Activated naive CD8-positive, alpha-beta T cell treated with anti-CD3 and anti-CD28 coated beads, Interleukin-2, amount 10 ng/mL, durations not matched to agents 7 days and 5 days (primary cell): ENCODE results near the gene ACYP2. TPM values are rescaled to one million over a fixed set of nuclear protein-coding genes. Genes with fewer than 3 reads are reported as not detected.
A peak's percentile ranks its signal among the peaks of the same experiment; 100 is the strongest.
"Not testable (repeated sequence)": the region's sequence is repeated elsewhere in the genome, so short reads cannot be mapped to it uniquely, and the experiment has no call there.

Experiments
- ATAC-seq: fragments of 150-1000 bp; cut with Tn5 transposase; one replicate; pipeline ENCODE4 v1.10.0; 2021; ENCODE audit warnings: low read depth, moderate library complexity
- POLR2A ChIA-PET: fragments of 350-600 bp; sonication (Branson Sonifier 250); formaldehyde crosslinking; loops from one replicate; lab custom pipeline; 2021; ENCODE audit warnings: antibody characterized with exemption; lab: Charles Lee
- DNase-seq: peaks from one replicate; pipeline ENCODE4 v3.0.0; 2021
- H3K27ac Mint-ChIP-seq: one replicate; pipeline ENCODE4 v1.8.0; 2022; ENCODE audit warnings: mild to moderate bottlenecking, mixed read lengths
- H3K27me3 Mint-ChIP-seq: one replicate; pipeline ENCODE4 v1.8.0; 2022; ENCODE audit warnings: mild to moderate bottlenecking, moderate library complexity, mixed read lengths
- H3K36me3 Mint-ChIP-seq: one replicate; pipeline ENCODE4 v1.8.0; 2021; ENCODE audit warnings: mild to moderate bottlenecking, mixed read lengths
- H3K4me1 Mint-ChIP-seq: one replicate; pipeline ENCODE4 v1.8.0; 2021; ENCODE audit warnings: mixed read lengths
- H3K4me3 Mint-ChIP-seq: one replicate; pipeline ENCODE4 v1.8.0; 2022; ENCODE audit warnings: mild to moderate bottlenecking, moderate library complexity, mixed read lengths
- H3K9me3 Mint-ChIP-seq: one replicate; pipeline ENCODE4 v1.8.0; 2021; ENCODE audit warnings: mixed read lengths
- total RNA-seq, 2 experiments: library from RNA; stranded (reverse); gene quantifications; one replicate each; pipeline ENCODE4 v1.2.3, GENCODE V29; 2021

The ACYP2 gene
- total RNA-seq, 2 experiments from 2014 or later = 13.9 TPM

- no peaks in the 10 kb centered on the region for H3K27me3 Mint-ChIP-seq
- no peaks in the 10 kb centered on the region for H3K4me1 Mint-ChIP-seq
- DNase-seq = no peak
- no peak for ATAC-seq
- peaks cover 2% of the 10 kb centered on the region for H3K36me3 Mint-ChIP-seq
- peaks cover 13% of the 10 kb centered on the region for H3K9me3 Mint-ChIP-seq
- no peak overlapping the region for H3K4me3 Mint-ChIP-seq
- POLR2A ChIA-PET = no interaction called here
- no peak overlapping the region for H3K27ac Mint-ChIP-seq
Observed at GRCh38 chr2:54260241-54260595, 144.8 kb downstream of the ACYP2 start.

GRCh38 chr2:54261537-54261936 is 146.1 kb downstream of the ACYP2 start:
- POLR2A ChIA-PET = no interaction called here
- Mint-ChIP-seq H3K9me3 (peaks cover 13% of the 10 kb centered on the region), H3K27ac (no peak overlapping the region), H3K4me3 (no peak overlapping the region), H3K4me1 (no peaks in the 10 kb centered on the region), H3K36me3 (peaks cover 2% of the 10 kb centered on the region), H3K27me3 (no peaks in the 10 kb centered on the region)
- DNase-seq (no peak), ATAC-seq (no peak)

GRCh38 chr2:54262015-54262765 is 146.8 kb downstream of the ACYP2 start:
- Mint-ChIP-seq H3K4me1 (no peaks in the 10 kb centered on the region), H3K36me3 (peaks cover 2% of the 10 kb centered on the region), H3K9me3 (peaks cover 13% of the 10 kb centered on the region), H3K27ac (no peak overlapping the region), H3K27me3 (no peaks in the 10 kb centered on the region), H3K4me3 (no peak overlapping the region)
- DNase-seq = no peak
- POLR2A ChIA-PET = interaction anchor here (0.5 kb wide), 1 partner anchor 668 kb away, joined by 4 read pairs; no protein-coding TSS in a partner anchor
- no peak for ATAC-seq

GRCh38 chr2:54265081-54265480 is 149.7 kb downstream of the ACYP2 start:
- POLR2A ChIA-PET, H3K4me1 Mint-ChIP-seq, H3K27me3 Mint-ChIP-seq, H3K4me3 Mint-ChIP-seq, DNase-seq, H3K36me3 Mint-ChIP-seq, ATAC-seq, H3K27ac Mint-ChIP-seq: not testable (repeated sequence)
- H3K9me3 Mint-ChIP-seq = peaks cover 12% of the 10 kb centered on the region

- no peak overlapping the region for H3K4me3 Mint-ChIP-seq
- ATAC-seq (no peak), DNase-seq (no peak)
Observed at GRCh38 chr2:54267577-54267976, 152.2 kb downstream of the ACYP2 start.

GRCh38 chr2:54271189-54271588 is 155.8 kb downstream of the ACYP2 start:
- POLR2A ChIA-PET = no interaction called here
- Mint-ChIP-seq H3K27me3 (no peaks in the 10 kb centered on the region), H3K9me3 (peaks cover 8% of the 10 kb centered on the region), H3K4me1 (peaks cover 1% of the 10 kb centered on the region), H3K36me3 (peaks cover 11% of the 10 kb centered on the region), H3K4me3 (no peak overlapping the region), H3K27ac (no peak overlapping the region)
- ATAC-seq (no peak), DNase-seq (no peak)

More at GRCh38 chr2:54267577-54267976, 152.2 kb downstream of the ACYP2 start:
- POLR2A ChIA-PET = no interaction called here
- H3K27ac Mint-ChIP-seq = no peak overlapping the region
- peaks cover 15% of the 10 kb centered on the region for H3K9me3 Mint-ChIP-seq
- peaks cover 4% of the 10 kb centered on the region for H3K36me3 Mint-ChIP-seq
- peaks cover 1% of the 10 kb centered on the region for H3K4me1 Mint-ChIP-seq
- H3K27me3 Mint-ChIP-seq = no peaks in the 10 kb centered on the region

- ATAC-seq = no peak
- no peak overlapping the region for H3K27ac Mint-ChIP-seq
Observed at GRCh38 chr2:54271843-54272627, 156.6 kb downstream of the ACYP2 start.

GRCh38 chr2:54274781-54275242 is 159.4 kb downstream of the ACYP2 start:
- H3K4me3 Mint-ChIP-seq = no peak overlapping the region
- peak; percentile 63 for ATAC-seq
- peaks cover 11% of the 10 kb centered on the region for H3K36me3 Mint-ChIP-seq
- peaks cover 7% of the 10 kb centered on the region for H3K9me3 Mint-ChIP-seq
- POLR2A ChIA-PET = no interaction called here
- H3K4me1 Mint-ChIP-seq = peaks cover 1% of the 10 kb centered on the region
- H3K27me3 Mint-ChIP-seq = no peaks in the 10 kb centered on the region
- no peak for DNase-seq
- no peak overlapping the region for H3K27ac Mint-ChIP-seq

More at GRCh38 chr2:54271843-54272627, 156.6 kb downstream of the ACYP2 start:
- H3K4me1 Mint-ChIP-seq = peaks cover 1% of the 10 kb centered on the region
- H3K9me3 Mint-ChIP-seq = peaks cover 7% of the 10 kb centered on the region
- no peaks in the 10 kb centered on the region for H3K27me3 Mint-ChIP-seq
- no peak overlapping the region for H3K4me3 Mint-ChIP-seq
- POLR2A ChIA-PET = no interaction called here
- peaks cover 11% of the 10 kb centered on the region for H3K36me3 Mint-ChIP-seq
- DNase-seq = no peak

- peaks cover 11% of the 10 kb centered on the region for H3K36me3 Mint-ChIP-seq
- H3K9me3 Mint-ChIP-seq = peaks cover 7% of the 10 kb centered on the region
- DNase-seq (no peak), ATAC-seq (no peak)
- H3K4me1 Mint-ChIP-seq = peaks cover 1% of the 10 kb centered on the region
- no peaks in the 10 kb centered on the region for H3K27me3 Mint-ChIP-seq
- POLR2A ChIA-PET = no interaction called here
- no peak overlapping the region for H3K4me3 Mint-ChIP-seq
- no peak overlapping the region for H3K27ac Mint-ChIP-seq
Observed at GRCh38 chr2:54275541-54275940, 160.1 kb downstream of the ACYP2 start.

- DNase-seq (no peak), ATAC-seq (no peak)
- no peaks in the 10 kb centered on the region for H3K27me3 Mint-ChIP-seq
- no peak overlapping the region for H3K27ac Mint-ChIP-seq
- peaks cover 2% of the 10 kb centered on the region for H3K4me1 Mint-ChIP-seq
- POLR2A ChIA-PET = no interaction called here
- no peaks in the 10 kb centered on the region for H3K9me3 Mint-ChIP-seq
- peaks cover under 1% of the 10 kb centered on the region for H3K36me3 Mint-ChIP-seq
- no peak overlapping the region for H3K4me3 Mint-ChIP-seq
Observed at GRCh38 chr2:54279385-54279784, 164.0 kb downstream of the ACYP2 start.

GRCh38 chr2:54284826-54285225 is 169.4 kb downstream of the ACYP2 start:
- Mint-ChIP-seq H3K27ac (no peak overlapping the region), H3K27me3 (peaks cover under 1% of the 10 kb centered on the region), H3K4me1 (peaks cover 2% of the 10 kb centered on the region), H3K36me3 (peaks cover 4% of the 10 kb centered on the region), H3K9me3 (peaks cover 2% of the 10 kb centered on the region), H3K4me3 (no peak overlapping the region)
- DNase-seq = no peak
- POLR2A ChIA-PET = no interaction called here
- ATAC-seq = no peak

GRCh38 chr2:54285451-54285850 is 170.0 kb downstream of the ACYP2 start:
- Mint-ChIP-seq H3K4me1 (peaks cover 2% of the 10 kb centered on the region), H3K27ac (no peak overlapping the region), H3K27me3 (peaks cover 2% of the 10 kb centered on the region), H3K9me3 (peaks cover 2% of the 10 kb centered on the region), H3K4me3 (no peak overlapping the region), H3K36me3 (peaks cover 4% of the 10 kb centered on the region)
- ATAC-seq (no peak), DNase-seq (no peak)
- POLR2A ChIA-PET = no interaction called here

GRCh38 chr2:54287532-54287931 is 172.1 kb downstream of the ACYP2 start:
- Mint-ChIP-seq H3K4me1 (peaks cover 1% of the 10 kb centered on the region), H3K9me3 (peaks cover 2% of the 10 kb centered on the region), H3K27ac (no peak overlapping the region), H3K36me3 (peaks cover 4% of the 10 kb centered on the region), H3K4me3 (no peak overlapping the region), H3K27me3 (peaks cover 2% of the 10 kb centered on the region)
- DNase-seq (no peak), ATAC-seq (no peak)
- POLR2A ChIA-PET = no interaction called here

- peaks cover 2% of the 10 kb centered on the region for H3K27me3 Mint-ChIP-seq
Observed at GRCh38 chr2:54289917-54290316, 174.5 kb downstream of the ACYP2 start.

More at GRCh38 chr2:54289917-54290316, 174.5 kb downstream of the ACYP2 start:
- Mint-ChIP-seq H3K36me3 (no peaks in the 10 kb centered on the region), H3K27ac (no peak overlapping the region), H3K4me3 (no peak overlapping the region), H3K4me1 (no peaks in the 10 kb centered on the region), H3K9me3 (peaks cover 2% of the 10 kb centered on the region)
- DNase-seq (no peak), ATAC-seq (no peak)
- POLR2A ChIA-PET = no interaction called here
